Measurements from ENCODE around the gene KIF23. TPM values are rescaled to one million over a fixed set of nuclear protein-coding genes. Genes with fewer than 3 reads are reported as not detected.

Gene KIF23
- polyA plus RNA-seq, 1 of the 3 experiments (the other 2 are of a cell fraction) = 25.8 TPM

GRCh38 chr15:69415381-69415780 is 1.2 kb downstream of the KIF23 start:
- Histone ChIP-seq H3K4me3 (ENCODE audit: low read depth in 2 of 2, low read length in 1 of 2) (peak overlapping the region; percentile 82 to 95), H3K27me3 (ENCODE audit: insufficient read depth) (no peaks in the 10 kb centered on the region), H4K20me1 (ENCODE audit: insufficient read depth) (no peaks in the 10 kb centered on the region), H3F3A (replicated peaks; ENCODE audit: insufficient read depth) (peaks cover 11% of the 10 kb centered on the region), H2AFZ (ENCODE audit: low read depth) (peak overlapping the region; percentile 80), H3K4me2 (peak overlapping the region; percentile 92), H3K4me1 (ENCODE audit: control insufficient read depth in 1 of 2, insufficient read depth in 2 of 2, low read depth in 1 of 2, low read length in 1 of 2) (peaks cover 10 to 22% of the 10 kb centered on the region in 2 experiments; a peak in 3 of 4 replicates), H3K9me2 (no peaks in the 10 kb centered on the region), H3K27ac (ENCODE audit: low read depth in 2 of 2, low read length in 1 of 2) (peak overlapping the region; percentile 85 to 86), H3K9me3 (no peaks in the 10 kb centered on the region), H3K79me2 (ENCODE audit: insufficient read depth) (peaks cover 96% of the 10 kb centered on the region), H3K36me3 (replicated peaks in 1 of 2; ENCODE audit: control insufficient read depth in 1 of 2, insufficient read depth in 2 of 2, low read length in 1 of 2) (peaks cover 12 to 31% of the 10 kb centered on the region in 2 experiments), H3K9ac (peak overlapping the region; percentile 87; the same call in 1 of the 2 replicates)
- DNase-seq = no peak
- 0 out of 2 replicates have a peak, but pooled peaks have one; percentile 1 for TF ChIP-seq JUND (IDR thresholded peaks at IDR 0.05)
- no peak for TF ChIP-seq RCOR1 (IDR thresholded peaks at IDR 0.05; ENCODE audit: low read length)
- TF ChIP-seq MEF2A (IDR thresholded peaks at IDR 0.05; ENCODE audit: borderline replicate concordance, low read depth) = no peak
- TF ChIP-seq TEAD4 (IDR thresholded peaks at IDR 0.05; ENCODE audit: borderline replicate concordance, insufficient read depth) = no peak
- no peak for TF ChIP-seq PBX3 (IDR thresholded peaks at IDR 0.05)
- no peak for TF ChIP-seq IRF3 (IDR thresholded peaks at IDR 0.05; ENCODE audit: low read depth, low read length)
- CTCF ChIA-PET = interaction anchor here (1.5 to 5.7 kb wide), 2 partner anchors 21 to 356 kb away, joined by 8 to 24 read pairs (median 11); no protein-coding TSS in a partner anchor
- POLR2A ChIA-PET = interaction anchor here (1.0 to 2.3 kb wide), 2 partner anchors 37 to 47 kb away, joined by 3 to 14 read pairs; partner anchors contain the start of gene RPLP1
- WGBS (ENCODE audit: low lambda C conversion rate) = 47% methylated on average over 3 of the region's 3 CpGs

GRCh38 chr15:69417581-69417980 is 3.4 kb downstream of the KIF23 start:
- no peaks in the 10 kb centered on the region for H3K9me3 ChIP-seq
- TF ChIP-seq TCF12 (IDR thresholded peaks at IDR 0.05) = peak; percentile 42; the same call in 1 of the 2 replicates
- TF ChIP-seq EP300 (IDR thresholded peaks at IDR 0.05; ENCODE audit: borderline replicate concordance in 1 of 2, low read depth in 1 of 2, low read length in 1 of 2) = 0 out of 4 replicates have a peak, but pooled peaks of 1 of the 2 experiments have one; percentile 28
- TF ChIP-seq FOXM1 (IDR thresholded peaks at IDR 0.05; ENCODE audit: low read depth) = no peak
- TF ChIP-seq JUND (IDR thresholded peaks at IDR 0.05) = peak; percentile 50
- TF ChIP-seq PBX3 (IDR thresholded peaks at IDR 0.05) = peak; percentile 30; the same call in 1 of the 2 replicates
- TF ChIP-seq MEF2A (IDR thresholded peaks at IDR 0.05; ENCODE audit: borderline replicate concordance, low read depth) = no peak
- no peaks in the 10 kb centered on the region for H4K20me1 ChIP-seq (ENCODE audit: insufficient read depth)
- peaks cover 86% of the 10 kb centered on the region for H3K79me2 ChIP-seq (ENCODE audit: insufficient read depth)
- H3K4me3 ChIP-seq (ENCODE audit: low read depth in 2 of 2, low read length in 1 of 2) = no peak overlapping the region
- H3K27ac ChIP-seq (ENCODE audit: low read depth in 2 of 2, low read length in 1 of 2) = peak overlapping the region in 1 of 2 experiments; percentile 44; a peak in 2 of 4 replicates
- H3K4me2 ChIP-seq = 0 out of 2 replicates have a peak overlapping the region, but pooled peaks have one; percentile 20
- ChIA-PET POLR2A (interaction anchor here (1.4 kb wide), 1 partner anchor 35 kb away, joined by 5 read pairs; the partner anchor contains the start of gene RPLP1), CTCF (interaction anchor here (0.7 to 2.2 kb wide), 3 partner anchors 8 to 358 kb away, joined by 3 to 11 read pairs (median 3); no protein-coding TSS in a partner anchor)
- no peak overlapping the region for H2AFZ ChIP-seq (ENCODE audit: low read depth)
- peaks cover 10 to 22% of the 10 kb centered on the region in 2 experiments; a peak in 3 of 4 replicates for H3K4me1 ChIP-seq (ENCODE audit: control insufficient read depth in 1 of 2, insufficient read depth in 2 of 2, low read depth in 1 of 2, low read length in 1 of 2)
- peaks cover 11% of the 10 kb centered on the region for H3F3A ChIP-seq (replicated peaks; ENCODE audit: insufficient read depth)
- no peak overlapping the region for H3K9ac ChIP-seq
- no peaks in the 10 kb centered on the region for H3K27me3 ChIP-seq (ENCODE audit: insufficient read depth)
- DNase-seq = no peak
- H3K36me3 ChIP-seq (replicated peaks in 1 of 2; ENCODE audit: control insufficient read depth in 1 of 2, insufficient read depth in 2 of 2, low read length in 1 of 2) = peaks cover 19 to 28% of the 10 kb centered on the region in 2 experiments
- no peaks in the 10 kb centered on the region for H3K9me2 ChIP-seq
